Cardiac muscle cell (in vitro differentiated cells and primary cell): Measurements from ENCODE around the gene SLC2A1. TPM values are rescaled to one million over a fixed set of nuclear protein-coding genes. Genes with fewer than 3 reads are reported as not detected.

Experiments
- DNase-seq, 2 donors: peaks; one replicate each; pipeline versions ENCODE4 v3.0.0 to v3.0.0-alpha.2; 2010 to 2017; ENCODE audit warnings: low read depth in 1 of 2, low spot score in 1 of 2
- H3K27ac ChIP-seq: fragments of 200-600 bp; sonication (generic); 2 replicates; pipeline ENCODE4 v1.5.1; 2016
- H3K27me3 ChIP-seq: fragments of 200-600 bp; sonication (generic); 2 replicates; pipeline ENCODE4 v1.6.0; 2016; ENCODE audit warnings: control low read depth
- H3K36me3 ChIP-seq: fragments of 200-600 bp; sonication (generic); 2 replicates; pipeline ENCODE4 v1.5.1; 2016; ENCODE audit warnings: control low read depth
- H3K4me1 ChIP-seq: fragments of 200-600 bp; sonication (generic); 2 replicates; pipeline ENCODE4 v1.8.1; 2017; ENCODE audit warnings: low read depth, mild to moderate bottlenecking, mixed run types
- H3K4me3 ChIP-seq: fragments of 200-600 bp; sonication (generic); 2 replicates; pipeline ENCODE4 v1.5.1; 2016; ENCODE audit warnings: mild to moderate bottlenecking
- H3K9me3 ChIP-seq: fragments of 200-600 bp; sonication (generic); 2 replicates; pipeline ENCODE4 v1.5.1; 2017; ENCODE audit warnings: low read depth, mild to moderate bottlenecking, control low read depth
- CTCF ChIP-seq: IDR thresholded peaks from 2 replicates; pipeline ENCODE4 v1.5.1; 2012; ENCODE audit warnings: low read depth, mild to moderate bottlenecking, low read length
- polyA plus RNA-seq: library from polyadenylated mRNA; unstranded; fragments of >200 nt; fragmentation: Nextera tagmentation; extraction: Ambion mirVana; gene quantifications from 2 replicates; pipeline ENCODE4 v1.2.1, GENCODE V29; 2016
- total RNA-seq: library from RNA; depleted of rRNA; stranded (reverse); fragments of >200 nt; gene quantifications from 2 replicates; pipeline ENCODE4 v1.2.3, GENCODE V29; 2016

The SLC2A1 gene
- total and polyA plus RNA-seq, 2 experiments from 2014 or later = 243 to 714 TPM

- Histone ChIP-seq H3K27me3 (no peaks in the 10 kb centered on the region), H3K27ac (no peak overlapping the region), H3K4me3 (no peak overlapping the region), H3K9me3 (no peaks in the 10 kb centered on the region), H3K36me3 (no peaks in the 10 kb centered on the region), H3K4me1 (no peaks in the 10 kb centered on the region)
- DNase-seq = no peak
- no peak for TF ChIP-seq CTCF
Observed at GRCh38 chr1:42983253-42983652, 24.6 kb upstream of the SLC2A1 start.

GRCh38 chr1:42982641-42983040 lies 24.0 kb upstream of the SLC2A1 start:
- Histone ChIP-seq H3K27ac (no peak overlapping the region), H3K27me3 (no peaks in the 10 kb centered on the region), H3K36me3 (no peaks in the 10 kb centered on the region), H3K4me3 (no peak overlapping the region), H3K4me1 (no peaks in the 10 kb centered on the region), H3K9me3 (no peaks in the 10 kb centered on the region)
- no peak for TF ChIP-seq CTCF
- no peak for DNase-seq

- no peaks in the 10 kb centered on the region for H3K4me1 ChIP-seq
- no peak overlapping the region for H3K27ac ChIP-seq
- no peak for TF ChIP-seq CTCF
- H3K9me3 ChIP-seq = no peaks in the 10 kb centered on the region
- no peak overlapping the region for H3K4me3 ChIP-seq
- H3K27me3 ChIP-seq = no peaks in the 10 kb centered on the region
- DNase-seq = no peak
- no peaks in the 10 kb centered on the region for H3K36me3 ChIP-seq
Observed at GRCh38 chr1:42981871-42982270, 23.2 kb upstream of the SLC2A1 start.

- Histone ChIP-seq H3K4me3 (no peak overlapping the region), H3K27ac (no peak overlapping the region), H3K36me3 (no peaks in the 10 kb centered on the region), H3K27me3 (no peaks in the 10 kb centered on the region), H3K9me3 (no peaks in the 10 kb centered on the region), H3K4me1 (no peaks in the 10 kb centered on the region)
- no peak for TF ChIP-seq CTCF
- no peak for DNase-seq
Observed at GRCh38 chr1:42981255-42981805, 22.7 kb upstream of the SLC2A1 start.

GRCh38 chr1:42979896-42980800 lies 21.5 kb upstream of the SLC2A1 start:
- TF ChIP-seq CTCF = no peak
- H3K9me3 ChIP-seq = no peaks in the 10 kb centered on the region
- H3K4me3 ChIP-seq = no peak overlapping the region
- no peaks in the 10 kb centered on the region for H3K4me1 ChIP-seq
- H3K27ac ChIP-seq = no peak overlapping the region
- no peak for DNase-seq
- H3K27me3 ChIP-seq = no peaks in the 10 kb centered on the region
- no peaks in the 10 kb centered on the region for H3K36me3 ChIP-seq
